ENCODE data around the gene PTCH2.

GRCh38 chr1:44848456-44849181 is 5.6 kb upstream of the PTCH2 start:
- TF ChIP-seq CTCF (IDR thresholded peaks at IDR 0.05) (no peak), POLR2A (IDR thresholded peaks at IDR 0.05) (no peak)
